Rectal smooth muscle tissue (tissue), 1 donor: ENCODE measurements around the gene ZNF79.
A peak's percentile ranks its signal among the peaks of the same experiment; 100 is the strongest.

ENCODE experiments used
- H3K27ac ChIP-seq: one replicate; pipeline ENCODE4 v1.7.0; 2013; ENCODE audit warnings: low read depth, low read length, inconsistent platforms
- H3K27me3 ChIP-seq: one replicate; pipeline ENCODE4 v1.7.0; 2013; ENCODE audit warnings: low read length; ENCODE audit not compliant: control insufficient read depth, insufficient read depth
- H3K36me3 ChIP-seq: one replicate; pipeline ENCODE4 v1.7.0; 2013; ENCODE audit warnings: low read length; ENCODE audit not compliant: control insufficient read depth, insufficient read depth
- H3K4me1 ChIP-seq: one replicate; pipeline ENCODE4 v1.7.0; 2013; ENCODE audit warnings: low read length; ENCODE audit not compliant: control insufficient read depth, insufficient read depth
- H3K4me3 ChIP-seq: one replicate; pipeline ENCODE4 v1.7.0; 2013; ENCODE audit warnings: low read length
- H3K9ac ChIP-seq: one replicate; pipeline ENCODE4 v1.7.0; 2013; ENCODE audit warnings: low read length

Gene ZNF79

GRCh38 chr9:127392166-127392565, 32.0 kb upstream of the ZNF79 start:
- H3K9ac ChIP-seq: no peak overlapping the region
- H3K27ac ChIP-seq: no peak overlapping the region
- H3K27me3 ChIP-seq: no peaks in the 10 kb centered on the region
- peaks cover 5% of the 10 kb centered on the region for H3K4me1 ChIP-seq
- no peak overlapping the region for H3K4me3 ChIP-seq
- no peaks in the 10 kb centered on the region for H3K36me3 ChIP-seq

DNA sequence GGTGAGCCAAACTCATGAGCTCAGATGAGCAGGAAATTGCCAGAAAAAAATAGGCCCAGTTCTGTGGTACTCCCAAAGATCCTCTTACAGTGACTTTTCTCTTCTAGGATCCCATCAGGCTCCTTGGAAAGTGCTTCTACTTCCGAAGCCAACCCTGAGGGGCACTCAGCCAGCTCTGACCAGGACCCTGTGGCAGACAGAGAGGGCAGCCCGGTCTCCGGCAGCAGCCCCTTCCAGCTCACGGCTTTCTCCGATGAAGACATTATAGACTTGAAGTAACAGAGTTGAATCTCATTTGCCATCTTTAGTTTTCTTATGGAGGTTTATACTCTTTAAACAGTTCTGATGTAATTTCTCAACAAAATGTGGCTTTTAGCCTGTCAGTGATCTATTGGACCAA, 31.2 kb upstream of the ZNF79 start:
- H3K4me1 ChIP-seq: peaks cover 5% of the 10 kb centered on the region
- no peaks in the 10 kb centered on the region for H3K36me3 ChIP-seq
- H3K9ac ChIP-seq: no peak overlapping the region

GRCh38 chr9:127393645-127394044, 30.5 kb upstream of the ZNF79 start:
- Histone ChIP-seq H3K27ac (no peak overlapping the region), H3K9ac (no peak overlapping the region), H3K4me1 (peaks cover 9% of the 10 kb centered on the region), H3K4me3 (no peak overlapping the region), H3K27me3 (no peaks in the 10 kb centered on the region), H3K36me3 (no peaks in the 10 kb centered on the region)

More for the DNA sequence above, 31.2 kb upstream of the ZNF79 start:
- no peak overlapping the region for H3K4me3 ChIP-seq
- no peak overlapping the region for H3K27ac ChIP-seq
- no peaks in the 10 kb centered on the region for H3K27me3 ChIP-seq

- H3K4me1 ChIP-seq: peaks cover 6% of the 10 kb centered on the region
- H3K27ac ChIP-seq: no peak overlapping the region
- no peak overlapping the region for H3K9ac ChIP-seq
- peak overlapping the region; percentile 60 for H3K4me3 ChIP-seq
- no peaks in the 10 kb centered on the region for H3K36me3 ChIP-seq
- H3K27me3 ChIP-seq: no peaks in the 10 kb centered on the region
These were observed 28.5 kb upstream of the ZNF79 start for GRCh38 chr9:127395497-127396252.

GRCh38 chr9:127396253-127396807, 27.9 kb upstream of the ZNF79 start:
- Histone ChIP-seq H3K27me3 (no peaks in the 10 kb centered on the region), H3K4me1 (peaks cover 6% of the 10 kb centered on the region), H3K27ac (no peak overlapping the region), H3K9ac (no peak overlapping the region), H3K4me3 (peak overlapping the region; percentile 60), H3K36me3 (no peaks in the 10 kb centered on the region)

- peak within 1 kb of the TSS; percentile 76 for H3K4me3 ChIP-seq
- no peaks in the 10 kb centered on the region for H3K36me3 ChIP-seq
- peak within 1 kb of the TSS; percentile 38 for H3K9ac ChIP-seq
- peak within 1 kb of the TSS; percentile 88 for H3K27ac ChIP-seq
- peaks cover 6% of the 10 kb centered on the region for H3K4me1 ChIP-seq
- H3K27me3 ChIP-seq: no peaks in the 10 kb centered on the region
These were observed 27.2 kb upstream of the ZNF79 start, which contains the start of gene SLC2A8 for GRCh38 chr9:127396808-127397645. Gene SLC2A8 (plus strand): TSS chr9:127397169. CDS start chr9:127397231, 62 bp downstream.

GRCh38 chr9:127397646-127398274, 26.4 kb upstream of the ZNF79 start:
- peak overlapping the region; percentile 76 for H3K4me3 ChIP-seq
- H3K9ac ChIP-seq: peak overlapping the region; percentile 38
- H3K36me3 ChIP-seq: no peaks in the 10 kb centered on the region
- no peaks in the 10 kb centered on the region for H3K27me3 ChIP-seq
- H3K4me1 ChIP-seq: peaks cover 6% of the 10 kb centered on the region
- peak overlapping the region; percentile 88 for H3K27ac ChIP-seq

DNA sequence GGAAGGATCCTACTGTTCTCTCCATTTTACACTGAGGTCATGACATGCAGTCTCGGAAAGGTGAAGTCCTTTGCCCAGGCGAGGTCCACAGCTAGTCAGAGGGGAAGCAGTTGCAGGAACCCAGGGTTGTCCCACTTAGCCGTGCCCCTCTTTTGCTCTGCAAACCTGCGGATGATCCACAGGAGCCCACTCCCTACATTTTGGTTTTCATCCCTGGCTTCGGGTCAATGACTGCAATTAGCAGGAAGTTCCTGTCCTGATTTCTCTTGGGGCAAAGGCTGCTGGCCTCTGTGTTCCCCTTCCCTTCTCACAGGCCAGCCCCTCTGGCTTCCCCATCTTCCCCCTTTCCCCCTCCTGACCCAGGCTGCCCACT, 25.9 kb upstream of the ZNF79 start:
- peak overlapping the region; percentile 76 for H3K4me3 ChIP-seq
- peaks cover 6% of the 10 kb centered on the region for H3K4me1 ChIP-seq
- H3K27ac ChIP-seq: peak overlapping the region; percentile 88
- no peaks in the 10 kb centered on the region for H3K27me3 ChIP-seq
- H3K9ac ChIP-seq: no peak overlapping the region
- H3K36me3 ChIP-seq: no peaks in the 10 kb centered on the region

- peak overlapping the region; percentile 76 for H3K4me3 ChIP-seq
- H3K4me1 ChIP-seq: peaks cover 6% of the 10 kb centered on the region
- H3K9ac ChIP-seq: peak overlapping the region; percentile 3
- H3K36me3 ChIP-seq: peaks cover 3% of the 10 kb centered on the region
- peak overlapping the region; percentile 88 for H3K27ac ChIP-seq
- no peaks in the 10 kb centered on the region for H3K27me3 ChIP-seq
These were observed 25.3 kb upstream of the ZNF79 start for GRCh38 chr9:127398715-127399400.

DNA sequence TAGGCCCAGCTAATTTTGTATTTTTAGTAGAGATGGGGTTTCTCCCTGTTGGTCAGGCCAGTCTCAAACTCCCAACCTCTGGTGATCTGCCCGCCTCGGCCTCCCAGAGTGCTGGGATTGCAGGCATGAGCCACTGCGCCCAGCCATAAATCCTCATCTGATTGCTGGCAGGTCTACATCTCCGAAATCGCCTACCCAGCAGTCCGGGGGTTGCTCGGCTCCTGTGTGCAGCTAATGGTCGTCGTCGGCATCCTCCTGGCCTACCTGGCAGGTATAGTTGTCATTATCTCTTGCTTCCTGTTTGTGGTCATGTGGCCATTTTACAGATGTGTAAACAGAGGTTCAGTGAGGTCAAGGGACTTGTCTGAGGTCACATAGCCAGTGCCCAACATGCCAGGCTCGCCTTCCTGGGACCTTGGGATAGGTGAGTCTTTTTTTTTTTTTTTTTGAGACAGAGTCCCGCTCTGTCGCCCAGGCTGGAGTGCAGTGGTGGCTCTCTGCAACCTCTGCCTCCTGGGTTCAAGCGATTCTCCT, 24.4 kb upstream of the ZNF79 start:
- peaks cover 9% of the 10 kb centered on the region for H3K36me3 ChIP-seq
- no peak overlapping the region for H3K27ac ChIP-seq
- H3K27me3 ChIP-seq: no peaks in the 10 kb centered on the region
- no peak overlapping the region for H3K4me3 ChIP-seq
- H3K4me1 ChIP-seq: peaks cover 6% of the 10 kb centered on the region
- no peak overlapping the region for H3K9ac ChIP-seq

- no peak overlapping the region for H3K9ac ChIP-seq
- peaks cover 8% of the 10 kb centered on the region for H3K4me1 ChIP-seq
- H3K27ac ChIP-seq: peak overlapping the region; percentile 43
- no peaks in the 10 kb centered on the region for H3K27me3 ChIP-seq
- peaks cover 17% of the 10 kb centered on the region for H3K36me3 ChIP-seq
- H3K4me3 ChIP-seq: no peak overlapping the region
These were observed 21.6 kb upstream of the ZNF79 start for GRCh38 chr9:127402401-127403090.
